ENCODE measurements around the gene APOE. TPM values are rescaled to one million over a fixed set of nuclear protein-coding genes. Genes with fewer than 3 reads are reported as not detected.
A peak's percentile ranks its signal among the peaks of the same experiment; 100 is the strongest.
"Not testable (repeated sequence)": the region's sequence is repeated elsewhere in the genome, so short reads cannot be mapped to it uniquely, and the experiment has no call there.

The APOE gene
- total RNA-seq, 1 donor from 2014 or later, result 53.4 TPM

GRCh38 chr19:44909775-44910174 lies 4.2 kb downstream of the APOE start:
- no peak for DNase-seq (ENCODE audit: low spot score)

GRCh38 chr19:44911896-44912295 lies 6.3 kb downstream of the APOE start:
- not testable (repeated sequence) for DNase-seq (ENCODE audit: low spot score)

- DNase-seq (ENCODE audit: low spot score), result peak; percentile 58
These were observed 7.3 kb downstream of the APOE start for GRCh38 chr19:44912854-44913253.

- DNase-seq (ENCODE audit: low spot score), result peak; percentile 37
These were observed 8.2 kb downstream of the APOE start for GRCh38 chr19:44913512-44914432.

GRCh38 chr19:44914433-44915206 lies 9.0 kb downstream of the APOE start, which contains the start of gene APOC1:
Gene APOC1, plus strand, starts transcription at chr19:44914608. Its CDS starts 284 bp downstream, at chr19:44914892.
- peak; percentile 96 for DNase-seq (ENCODE audit: low spot score)

GRCh38 chr19:44924243-44924725 lies 18.7 kb downstream of the APOE start:
- DNase-seq (ENCODE audit: low spot score), result peak; percentile 14

- DNase-seq (ENCODE audit: low spot score), result peak; percentile 90
These were observed 19.7 kb downstream of the APOE start for GRCh38 chr19:44925114-44925891.

GRCh38 chr19:44926245-44927077 lies 20.9 kb downstream of the APOE start:
- DNase-seq (ENCODE audit: low spot score), result peak; percentile 9

GRCh38 chr19:44927746-44928145 lies 22.1 kb downstream of the APOE start:
- DNase-seq (ENCODE audit: low spot score), result peak; percentile 36

GRCh38 chr19:44930088-44930487 lies 24.5 kb downstream of the APOE start:
- DNase-seq (ENCODE audit: low spot score), result no peak

GRCh38 chr19:44931541-44931940 lies 25.9 kb downstream of the APOE start:
- no peak for DNase-seq (ENCODE audit: low spot score)

- no peak for DNase-seq (ENCODE audit: low spot score)
These were observed 34.1 kb downstream of the APOE start for GRCh38 chr19:44939668-44940067.

GRCh38 chr19:44942067-44942571 lies 36.5 kb downstream of the APOE start, which contains the start of gene APOC4:
Gene APOC4, plus strand, starts transcription at chr19:44942237. Its CDS starts 41 bp downstream, at chr19:44942278.
- DNase-seq (ENCODE audit: low spot score), result no peak

GRCh38 chr19:44943801-44944249 lies 38.2 kb downstream of the APOE start:
- DNase-seq (ENCODE audit: low spot score), result peak; percentile 35

GRCh38 chr19:44947041-44947581 lies 41.5 kb downstream of the APOE start:
- DNase-seq (ENCODE audit: low spot score), result no peak

GRCh38 chr19:44948237-44948636 lies 42.6 kb downstream of the APOE start:
- DNase-seq (ENCODE audit: low spot score), result no peak

GRCh38 chr19:44948763-44949374 lies 43.3 kb downstream of the APOE start:
- DNase-seq (ENCODE audit: low spot score), result no peak

- DNase-seq (ENCODE audit: low spot score), result no peak
These were observed 44.0 kb downstream of the APOE start for GRCh38 chr19:44949550-44949949.

Measured in umbilical cord (tissue), 2 donors.